ENCODE results near the gene CHD1.

- TF ChIP-seq CTCF (IDR thresholded peaks at IDR 0.05; ENCODE audit: insufficient read depth, low read length, poor library complexity, severe bottlenecking) (no peak), EZH2phosphoT487 (conservative IDR thresholded peaks at IDR 0.05; ENCODE audit: low read length) (no peak)
Observed at GRCh38 chr5:98916540-98916939, 12.3 kb downstream of the CHD1 start.

Measured in SU-DHL-6 (cell line).